ENCODE data around the gene WDR74. TPM values are rescaled to one million over a fixed set of nuclear protein-coding genes. Genes with fewer than 3 reads are reported as not detected.

The WDR74 gene
- total RNA-seq, 1 experiment from 2014 or later = 115 TPM

- CTCF ChIA-PET = interaction anchor here (0.6 to 5.1 kb wide), 3 partner anchors 17 to 1453 kb away, joined by 3 to 31 read pairs (median 19); no protein-coding TSS in a partner anchor
- Mint-ChIP-seq H3K4me3 (ENCODE audit: unreplicated experiment) (peak overlapping the region; percentile 100), H3K27me3 (ENCODE audit: insufficient read depth, unreplicated experiment) (no peaks in the 10 kb centered on the region), H3K27ac (ENCODE audit: low read depth, unreplicated experiment) (peak overlapping the region; percentile 99), H3K4me1 (ENCODE audit: insufficient read depth, unreplicated experiment) (peaks cover 38% of the 10 kb centered on the region), H3K9me3 (ENCODE audit: unreplicated experiment) (no peaks in the 10 kb centered on the region), H3K36me3 (ENCODE audit: insufficient read depth, unreplicated experiment) (peaks cover 74% of the 10 kb centered on the region)
- intact Hi-C loops (cut with micrococcal nuclease) = no loop called here
- POLR2A ChIA-PET = interaction anchor here (0.6 to 6.1 kb wide), 14 partner anchors 14 to 214 kb away, joined by 3 to 152 read pairs (median 8); partner anchors contain the start of genes HNRNPUL2, LBHD1, NXF1 and TAF6L
- TF ChIP-seq CTCF (IDR thresholded peaks at IDR 0.05; ENCODE audit: unreplicated experiment) = no peak
- peak; percentile 67 for DNase-seq (ENCODE audit: unreplicated experiment)
- no TSS peak for BruUV-seq (replicated peaks)
Observed at GRCh38 chr11:62879235-62879978, 40.0 kb upstream of the WDR74 start.

- no peak for DNase-seq (ENCODE audit: unreplicated experiment)
- intact Hi-C loops (cut with micrococcal nuclease) = no loop called here
- H3K4me1 Mint-ChIP-seq (ENCODE audit: insufficient read depth, unreplicated experiment) = peaks cover 18% of the 10 kb centered on the region
- TF ChIP-seq CTCF (IDR thresholded peaks at IDR 0.05; ENCODE audit: unreplicated experiment) = no peak
- ChIA-PET POLR2A (interaction anchor here (1.9 kb wide), 1 partner anchor 20 kb away, joined by 7 read pairs; no protein-coding TSS in a partner anchor), CTCF (interaction anchor here (0.7 to 0.9 kb wide), 2 partner anchors 13 to 578 kb away, joined by 3 read pairs; partner anchors contain the start of gene SCGB1D4)
- peaks cover 53% of the 10 kb centered on the region for H3K36me3 Mint-ChIP-seq (ENCODE audit: insufficient read depth, unreplicated experiment)
- no peaks in the 10 kb centered on the region for H3K9me3 Mint-ChIP-seq (ENCODE audit: unreplicated experiment)
- no TSS peak for BruUV-seq (replicated peaks)
- no peaks in the 10 kb centered on the region for H3K27me3 Mint-ChIP-seq (ENCODE audit: insufficient read depth, unreplicated experiment)
- peak overlapping the region; percentile 49 for H3K27ac Mint-ChIP-seq (ENCODE audit: low read depth, unreplicated experiment)
- no peak overlapping the region for H3K4me3 Mint-ChIP-seq (ENCODE audit: unreplicated experiment)
Observed at GRCh38 chr11:62876712-62877111, 37.3 kb upstream of the WDR74 start.

GRCh38 chr11:62875698-62876478 lies 36.5 kb upstream of the WDR74 start:
- DNase-seq (ENCODE audit: unreplicated experiment) = no peak
- POLR2A ChIA-PET = interaction anchor here (0.6 to 1.9 kb wide), 3 partner anchors 12 to 44 kb away, joined by 3 to 7 read pairs (median 3); partner anchors contain the start of gene STX5
- TF ChIP-seq CTCF (IDR thresholded peaks at IDR 0.05; ENCODE audit: unreplicated experiment) = no peak
- Mint-ChIP-seq H3K9me3 (ENCODE audit: unreplicated experiment) (no peaks in the 10 kb centered on the region), H3K36me3 (ENCODE audit: insufficient read depth, unreplicated experiment) (peaks cover 47% of the 10 kb centered on the region), H3K27ac (ENCODE audit: low read depth, unreplicated experiment) (no peak overlapping the region), H3K27me3 (ENCODE audit: insufficient read depth, unreplicated experiment) (no peaks in the 10 kb centered on the region), H3K4me1 (ENCODE audit: insufficient read depth, unreplicated experiment) (peaks cover 18% of the 10 kb centered on the region), H3K4me3 (ENCODE audit: unreplicated experiment) (no peak overlapping the region)
- intact Hi-C loops (cut with micrococcal nuclease) = no loop called here
- no TSS peak for BruUV-seq (replicated peaks)
- CTCF ChIA-PET = interaction anchor here (0.9 to 1.2 kb wide), 3 partner anchors 11 to 18 kb away, joined by 3 to 5 read pairs (median 3); no protein-coding TSS in a partner anchor

- no peaks in the 10 kb centered on the region for H3K27me3 Mint-ChIP-seq (ENCODE audit: insufficient read depth, unreplicated experiment)
- DNase-seq (ENCODE audit: unreplicated experiment) = no peak
- peaks cover 46% of the 10 kb centered on the region for H3K36me3 Mint-ChIP-seq (ENCODE audit: insufficient read depth, unreplicated experiment)
- ChIA-PET POLR2A (interaction anchor here (0.7 to 2.0 kb wide), 3 partner anchors 9 to 87 kb away, joined by 3 to 8 read pairs (median 4); partner anchors contain the start of gene TMEM179B), CTCF (interaction anchor here (0.5 to 0.9 kb wide), 2 partner anchors 25 to 40 kb away, joined by 3 read pairs; no protein-coding TSS in a partner anchor)
- H3K9me3 Mint-ChIP-seq (ENCODE audit: unreplicated experiment) = no peaks in the 10 kb centered on the region
- no TSS peak for BruUV-seq (replicated peaks)
- intact Hi-C loops (cut with micrococcal nuclease) = no loop called here
- no peak overlapping the region for H3K4me3 Mint-ChIP-seq (ENCODE audit: unreplicated experiment)
- H3K4me1 Mint-ChIP-seq (ENCODE audit: insufficient read depth, unreplicated experiment) = peaks cover 11% of the 10 kb centered on the region
- no peak for TF ChIP-seq CTCF (IDR thresholded peaks at IDR 0.05; ENCODE audit: unreplicated experiment)
- H3K27ac Mint-ChIP-seq (ENCODE audit: low read depth, unreplicated experiment) = no peak overlapping the region
Observed at GRCh38 chr11:62874851-62875250, 35.5 kb upstream of the WDR74 start.

Measured in MCF 10A (cell line).